ENCODE measurements around the gene C16orf78.

- TF ChIP-seq CTCF (IDR thresholded peaks at IDR 0.05) (no peak), POLR2A (IDR thresholded peaks at IDR 0.05) (no peak), EP300 (IDR thresholded peaks at IDR 0.05) (no peak)
These were observed 46.3 kb downstream of the C16orf78 start for GRCh38 chr16:49419862-49420261.
